ENCODE results near the gene ANO4.

Gene ANO4

GRCh38 chr12:100995201-100995600 lies 200.6 kb downstream of the ANO4 start:
- DNase-seq, result no peak

GRCh38 chr12:100995771-100996170 lies 201.2 kb downstream of the ANO4 start:
- no peak for DNase-seq

- DNase-seq, result no peak
Observed at GRCh38 chr12:101001669-101002068, 207.1 kb downstream of the ANO4 start.

GRCh38 chr12:101002696-101003419 lies 208.3 kb downstream of the ANO4 start:
- no peak for DNase-seq

GRCh38 chr12:101004898-101005297 lies 210.3 kb downstream of the ANO4 start:
- DNase-seq, result no peak

GRCh38 chr12:101009274-101009673 lies 214.7 kb downstream of the ANO4 start:
- no peak for DNase-seq

GRCh38 chr12:101010896-101011295 lies 216.3 kb downstream of the ANO4 start:
- no peak for DNase-seq

- DNase-seq, result no peak
Observed at GRCh38 chr12:101013993-101014392, 219.4 kb downstream of the ANO4 start.

GRCh38 chr12:101015044-101015443 lies 220.5 kb downstream of the ANO4 start:
- no peak for DNase-seq

- DNase-seq, result no peak
Observed at GRCh38 chr12:101018540-101018939, 224.0 kb downstream of the ANO4 start.

GRCh38 chr12:101019201-101019600 lies 224.6 kb downstream of the ANO4 start:
- no peak for DNase-seq

- no peak for DNase-seq
Observed at GRCh38 chr12:101019667-101020066, 225.1 kb downstream of the ANO4 start.

GRCh38 chr12:101021442-101021841 lies 226.9 kb downstream of the ANO4 start:
- no peak for DNase-seq

GRCh38 chr12:101021911-101022388 lies 227.4 kb downstream of the ANO4 start:
- DNase-seq, result no peak

- no peak for DNase-seq
Observed at GRCh38 chr12:101027200-101027599, 232.6 kb downstream of the ANO4 start.

GRCh38 chr12:101027816-101028215 lies 233.2 kb downstream of the ANO4 start:
- DNase-seq, result no peak

GRCh38 chr12:101038289-101038871 lies 243.8 kb downstream of the ANO4 start:
- no peak for DNase-seq

- DNase-seq, result no peak
Observed at GRCh38 chr12:101039848-101040531, 245.4 kb downstream of the ANO4 start.

GRCh38 chr12:101040936-101041335 lies 246.4 kb downstream of the ANO4 start:
- no peak for DNase-seq

- no peak for DNase-seq
Observed at GRCh38 chr12:101042211-101042610, 247.6 kb downstream of the ANO4 start.

- DNase-seq, result no peak
Observed at GRCh38 chr12:101044512-101045059, 250.0 kb downstream of the ANO4 start.

GRCh38 chr12:101045486-101046464 lies 251.2 kb downstream of the ANO4 start:
- DNase-seq, result no peak

- no peak for DNase-seq
Observed at GRCh38 chr12:101047652-101048051, 253.1 kb downstream of the ANO4 start.

Measured in GF-D8 (cell line).